Measurements from ENCODE around the gene ATP10B.

Gene ATP10B

DNA sequence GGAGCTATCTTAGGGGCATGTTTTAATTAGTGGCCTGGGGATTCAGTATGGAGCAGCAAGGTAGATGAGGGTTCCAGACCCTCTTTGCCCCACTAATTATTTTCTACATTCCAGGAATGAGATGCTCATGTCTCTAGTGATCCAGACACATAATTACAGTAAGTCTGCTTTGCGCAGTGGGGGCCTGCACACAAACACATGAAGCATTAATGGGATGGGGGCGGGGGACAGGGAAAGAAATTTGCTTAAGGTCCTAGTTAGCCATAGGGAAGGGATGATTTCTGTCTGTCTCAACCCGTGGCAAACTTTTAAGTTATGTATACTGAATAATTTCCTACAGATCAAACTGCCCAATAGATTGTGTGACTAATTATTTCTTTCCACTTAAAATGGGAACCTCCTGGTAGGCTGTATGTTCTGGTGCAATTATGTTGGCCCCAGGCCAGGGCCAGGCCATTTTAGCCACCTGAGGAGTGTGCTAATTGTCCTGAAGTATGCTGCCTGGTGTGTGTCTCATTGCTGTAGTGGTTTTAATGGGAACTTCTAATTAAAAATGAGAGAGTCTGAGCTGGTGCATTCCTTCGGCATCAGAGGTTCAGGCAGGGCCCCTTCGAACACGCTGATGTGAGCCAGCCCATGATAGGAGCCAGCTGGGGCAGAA lies 295.9 kb downstream of the ATP10B start:
- no peak for DNase-seq (ENCODE audit: extremely low read depth, low read depth)
- TF ChIP-seq, protein P1, sequence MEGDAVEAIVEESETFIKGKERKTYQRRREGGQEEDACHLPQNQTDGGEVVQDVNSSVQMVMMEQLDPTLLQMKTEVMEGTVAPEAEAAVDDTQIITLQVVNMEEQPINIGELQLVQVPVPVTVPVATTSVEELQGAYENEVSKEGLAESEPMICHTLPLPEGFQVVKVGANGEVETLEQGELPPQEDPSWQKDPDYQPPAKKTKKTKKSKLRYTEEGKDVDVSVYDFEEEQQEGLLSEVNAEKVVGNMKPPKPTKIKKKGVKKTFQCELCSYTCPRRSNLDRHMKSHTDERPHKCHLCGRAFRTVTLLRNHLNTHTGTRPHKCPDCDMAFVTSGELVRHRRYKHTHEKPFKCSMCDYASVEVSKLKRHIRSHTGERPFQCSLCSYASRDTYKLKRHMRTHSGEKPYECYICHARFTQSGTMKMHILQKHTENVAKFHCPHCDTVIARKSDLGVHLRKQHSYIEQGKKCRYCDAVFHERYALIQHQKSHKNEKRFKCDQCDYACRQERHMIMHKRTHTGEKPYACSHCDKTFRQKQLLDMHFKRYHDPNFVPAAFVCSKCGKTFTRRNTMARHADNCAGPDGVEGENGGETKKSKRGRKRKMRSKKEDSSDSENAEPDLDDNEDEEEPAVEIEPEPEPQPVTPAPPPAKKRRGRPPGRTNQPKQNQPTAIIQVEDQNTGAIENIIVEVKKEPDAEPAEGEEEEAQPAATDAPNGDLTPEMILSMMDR (IDR thresholded peaks at IDR 0.05; ENCODE audit: low read depth, low read length, missing control alignments): no peak
- H3K4me3 ChIP-seq (replicated peaks; ENCODE audit: low read depth, low read length): no peak overlapping the region

DNA sequence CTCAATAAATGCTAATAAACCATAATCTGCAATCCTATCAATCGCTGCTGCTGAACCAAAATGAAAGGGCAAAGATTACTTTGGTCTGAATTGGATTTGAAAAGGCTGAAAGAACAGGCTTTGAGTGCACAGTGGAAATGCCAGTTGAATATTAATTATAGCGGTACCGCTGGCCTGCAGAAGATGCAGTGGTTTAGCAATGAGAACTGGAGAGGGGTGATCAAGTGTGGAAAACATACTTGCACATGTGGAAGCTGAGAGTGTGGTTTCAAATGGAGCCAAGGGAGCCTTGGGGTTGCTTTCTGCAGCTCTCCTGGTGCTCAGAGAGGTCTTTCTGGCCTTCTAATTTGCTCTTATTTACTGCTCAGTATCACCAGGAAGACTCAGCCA lies 296.4 kb downstream of the ATP10B start:
- TF ChIP-seq, protein P1 (IDR thresholded peaks at IDR 0.05; ENCODE audit: low read depth, low read length, missing control alignments): no peak
- DNase-seq (ENCODE audit: extremely low read depth, low read depth): no peak
- H3K4me3 ChIP-seq (replicated peaks; ENCODE audit: low read depth, low read length): no peak overlapping the region

DNA sequence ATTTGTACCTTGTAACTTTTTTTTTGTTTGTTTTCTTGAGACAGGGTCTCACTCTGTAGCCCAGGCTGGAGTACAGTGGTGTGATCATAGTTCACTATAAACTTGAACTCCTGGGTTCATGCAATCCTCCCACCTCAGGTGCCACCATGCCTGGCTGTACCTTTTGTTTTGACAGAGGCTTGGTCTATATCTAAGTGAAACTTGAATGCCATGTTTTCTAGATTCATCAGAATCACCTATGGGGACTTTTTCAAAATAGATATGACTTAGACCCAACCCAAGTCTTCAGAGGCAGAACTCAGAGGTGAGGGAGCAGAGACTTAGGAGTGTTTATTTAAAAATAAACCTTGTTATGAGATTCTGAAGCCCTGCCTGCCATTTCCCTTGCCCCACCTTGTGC lies 301.9 kb downstream of the ATP10B start:
- TF ChIP-seq, protein P1 (IDR thresholded peaks at IDR 0.05; ENCODE audit: low read depth, low read length, missing control alignments): no peak
- no peak for DNase-seq (ENCODE audit: extremely low read depth, low read depth)
- no peak overlapping the region for H3K4me3 ChIP-seq (replicated peaks; ENCODE audit: low read depth, low read length)

DNA sequence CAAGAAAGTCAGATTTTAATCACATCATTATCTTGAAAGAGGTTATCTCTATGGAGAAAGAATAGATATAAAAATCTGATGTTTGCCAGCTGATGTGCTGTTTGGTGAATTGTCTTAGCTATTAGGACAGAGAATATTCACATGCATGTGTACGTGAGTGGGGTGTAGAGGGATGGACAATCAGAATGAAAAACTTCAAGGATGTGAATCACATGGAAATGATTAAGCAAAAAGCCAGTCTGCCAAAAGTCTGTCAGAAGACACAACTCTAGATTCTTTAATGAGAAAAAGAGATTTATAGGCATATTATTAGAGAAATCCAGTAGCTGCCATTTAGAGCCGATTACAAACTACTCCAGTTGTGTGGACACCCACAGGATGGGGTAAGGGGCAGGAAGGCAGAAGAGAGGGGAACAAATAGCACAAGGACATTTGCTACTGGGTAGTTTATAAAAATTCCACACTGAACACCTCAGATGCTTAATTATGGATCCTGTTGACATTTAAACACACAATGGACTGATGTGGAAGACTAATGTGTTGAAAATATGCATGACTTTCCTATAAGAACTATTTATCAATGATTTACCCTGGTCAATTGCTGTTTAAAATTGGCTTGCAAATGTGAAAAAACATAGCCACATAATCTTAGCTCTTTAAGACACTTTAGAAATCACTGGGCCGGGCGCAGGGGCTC lies 302.9 kb downstream of the ATP10B start:
- TF ChIP-seq, protein P1 (IDR thresholded peaks at IDR 0.05; ENCODE audit: low read depth, low read length, missing control alignments): no peak
- H3K4me3 ChIP-seq (replicated peaks; ENCODE audit: low read depth, low read length): no peak overlapping the region
- no peak for DNase-seq (ENCODE audit: extremely low read depth, low read depth)

DNA sequence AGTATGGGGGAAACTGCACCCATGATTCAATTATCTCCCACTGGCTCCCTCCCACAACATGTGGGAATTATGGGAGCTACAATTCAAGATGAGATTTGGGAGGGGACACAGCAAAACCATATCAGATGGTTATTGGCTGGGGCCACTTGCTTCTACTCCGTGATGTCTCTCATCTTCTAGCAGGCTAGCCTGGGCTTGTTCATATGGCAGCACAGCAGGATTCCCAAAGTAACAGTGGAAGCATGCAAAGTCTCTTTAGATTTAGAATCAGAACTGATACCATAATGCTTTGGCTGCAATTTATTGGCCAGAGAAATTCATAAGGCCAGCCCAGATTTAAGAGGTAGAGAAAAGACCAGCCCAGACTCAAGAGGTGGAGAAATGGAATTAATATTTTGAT lies 304.1 kb downstream of the ATP10B start:
- TF ChIP-seq, protein P1 (IDR thresholded peaks at IDR 0.05; ENCODE audit: low read depth, low read length, missing control alignments): no peak
- DNase-seq (ENCODE audit: extremely low read depth, low read depth): no peak
- H3K4me3 ChIP-seq (replicated peaks; ENCODE audit: low read depth, low read length): no peak overlapping the region

DNA sequence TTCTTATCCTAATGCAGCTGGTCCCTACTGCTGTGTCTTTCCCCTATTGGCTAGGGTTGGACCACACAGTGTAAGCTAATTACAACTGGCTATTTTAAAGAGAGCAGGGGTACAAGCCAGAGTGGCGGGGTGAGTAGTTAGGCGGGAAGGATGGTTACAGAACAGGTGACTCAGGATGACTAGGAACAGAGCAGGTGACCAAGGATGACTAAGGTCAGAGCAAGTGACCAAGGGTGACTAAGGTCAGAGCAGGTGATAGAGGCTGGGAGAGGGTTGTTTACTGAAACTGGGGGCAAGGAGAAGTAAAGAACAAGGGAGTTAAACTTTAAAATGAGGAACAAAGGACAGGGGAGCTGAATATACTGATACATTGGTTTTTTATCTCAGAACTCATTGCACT lies 304.9 kb downstream of the ATP10B start:
- H3K4me3 ChIP-seq (replicated peaks; ENCODE audit: low read depth, low read length): no peak overlapping the region
- DNase-seq (ENCODE audit: extremely low read depth, low read depth): no peak
- TF ChIP-seq, protein P1 (IDR thresholded peaks at IDR 0.05; ENCODE audit: low read depth, low read length, missing control alignments): no peak
